T-helper 2 cell treated with Interferon-gamma antibody and Interleukin-4, amounts not matched to agents 5 μg/mL and 100 μg/mL, for 36 hours (primary cell): Measurements from ENCODE around the gene ECT2.
"Not testable (repeated sequence)": the region's sequence is repeated elsewhere in the genome, so short reads cannot be mapped to it uniquely, and the experiment has no call there.

Experiments used
- DNase-seq: peaks from one replicate; pipeline ENCODE4 v3.0.0; 2021; ENCODE audit warnings: low spot score
- H3K27ac Mint-ChIP-seq: one replicate; pipeline ENCODE4 v1.8.0; 2021; ENCODE audit warnings: mild to moderate bottlenecking, mixed read lengths
- H3K27me3 Mint-ChIP-seq: one replicate; pipeline ENCODE4 v1.8.0; 2021; ENCODE audit warnings: low read depth, mixed read lengths
- H3K36me3 Mint-ChIP-seq: one replicate; pipeline ENCODE4 v1.8.0; 2021; ENCODE audit warnings: low read depth, mixed read lengths
- H3K4me1 Mint-ChIP-seq: one replicate; pipeline ENCODE4 v1.8.0; 2021; ENCODE audit warnings: low read depth, mixed read lengths
- H3K4me3 Mint-ChIP-seq: one replicate; pipeline ENCODE4 v1.8.0; 2022; ENCODE audit warnings: mild to moderate bottlenecking, moderate library complexity, mixed read lengths
- H3K9me3 Mint-ChIP-seq: one replicate; pipeline ENCODE4 v1.8.0; 2021; ENCODE audit warnings: mixed read lengths

Gene ECT2

DNA sequence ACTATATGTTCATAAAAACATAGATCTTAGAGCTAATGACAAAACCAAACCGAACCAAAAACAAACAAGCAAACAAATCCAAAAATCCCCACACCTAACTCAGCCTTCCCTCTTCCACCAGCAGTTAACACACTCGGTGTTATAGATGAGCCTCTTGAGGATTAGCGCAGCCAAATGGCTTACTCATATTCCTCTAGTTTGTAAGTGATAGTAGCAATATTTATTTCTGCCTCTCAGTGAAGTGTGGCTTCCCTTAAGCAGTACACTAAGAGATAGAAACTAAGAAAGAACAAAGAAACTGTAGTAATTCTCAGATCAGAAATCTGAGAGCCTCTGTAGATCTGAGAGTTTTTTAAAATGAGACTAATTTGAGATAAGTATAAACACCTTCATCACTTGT, 37.2 kb upstream of the ECT2 start:
- peaks cover 11% of the 10 kb centered on the region for H3K27me3 Mint-ChIP-seq
- no peaks in the 10 kb centered on the region for H3K9me3 Mint-ChIP-seq
- no peaks in the 10 kb centered on the region for H3K36me3 Mint-ChIP-seq
- no peak overlapping the region for H3K27ac Mint-ChIP-seq
- no peak for DNase-seq
- H3K4me3 Mint-ChIP-seq, result no peak overlapping the region
- H3K4me1 Mint-ChIP-seq, result peaks cover 21% of the 10 kb centered on the region

DNA sequence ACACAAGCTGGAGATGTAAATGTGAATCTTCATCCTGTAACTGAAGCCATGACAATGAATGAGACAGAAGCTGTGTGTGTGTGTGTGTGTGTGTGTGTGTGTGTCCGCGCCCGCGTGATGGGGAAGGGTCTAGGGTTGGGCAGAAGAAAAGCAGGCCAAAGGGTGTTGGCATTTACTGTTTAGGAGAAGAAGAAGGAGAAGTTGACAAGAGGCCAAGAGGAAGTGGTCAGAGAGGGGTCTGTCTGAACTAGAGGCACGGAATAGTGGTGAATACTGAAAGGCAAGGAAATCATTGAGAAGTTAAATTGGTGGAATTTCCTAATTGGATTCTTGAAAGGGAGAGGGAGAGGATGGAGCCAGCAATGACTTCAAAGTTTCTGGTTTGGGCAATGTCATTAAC, 34.0 kb upstream of the ECT2 start:
- Mint-ChIP-seq H3K27me3 (peaks cover 11% of the 10 kb centered on the region), H3K27ac (no peak overlapping the region), H3K4me3 (no peak overlapping the region), H3K4me1 (no peaks in the 10 kb centered on the region), H3K9me3 (no peaks in the 10 kb centered on the region), H3K36me3 (no peaks in the 10 kb centered on the region)
- no peak for DNase-seq

DNA sequence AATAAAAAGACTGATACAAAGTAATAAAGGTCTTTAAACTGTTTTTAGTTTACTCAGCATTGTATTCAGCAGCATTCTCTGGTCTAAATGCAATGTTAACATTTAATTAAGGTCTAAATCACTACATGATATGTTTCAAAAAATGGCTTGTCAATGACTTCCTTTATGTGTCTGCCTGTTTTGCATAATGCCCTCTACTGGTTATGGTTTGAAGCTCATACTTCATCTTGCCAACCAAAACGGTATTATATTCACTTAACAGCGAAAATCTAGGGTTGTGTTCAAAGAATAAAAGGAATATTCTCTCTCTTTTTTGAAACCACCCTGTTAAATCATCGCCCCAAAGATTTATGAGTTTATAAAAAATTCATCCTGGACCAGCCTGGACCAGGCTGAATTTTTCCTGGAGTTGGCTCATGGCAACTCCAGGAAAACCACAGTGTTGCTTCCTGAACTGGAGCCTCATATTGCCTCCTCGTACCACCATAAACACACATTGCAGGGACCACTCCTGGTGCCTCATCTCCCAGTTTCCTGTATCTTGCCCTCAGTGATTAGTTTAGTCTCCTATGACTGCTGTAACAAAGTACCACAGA, 32.9 kb upstream of the ECT2 start:
- H3K27ac Mint-ChIP-seq, result no peak overlapping the region
- H3K27me3 Mint-ChIP-seq, result peaks cover 8% of the 10 kb centered on the region
- no peak for DNase-seq
- no peak overlapping the region for H3K4me3 Mint-ChIP-seq
- no peaks in the 10 kb centered on the region for H3K9me3 Mint-ChIP-seq
- H3K36me3 Mint-ChIP-seq, result no peaks in the 10 kb centered on the region
- no peaks in the 10 kb centered on the region for H3K4me1 Mint-ChIP-seq

DNA sequence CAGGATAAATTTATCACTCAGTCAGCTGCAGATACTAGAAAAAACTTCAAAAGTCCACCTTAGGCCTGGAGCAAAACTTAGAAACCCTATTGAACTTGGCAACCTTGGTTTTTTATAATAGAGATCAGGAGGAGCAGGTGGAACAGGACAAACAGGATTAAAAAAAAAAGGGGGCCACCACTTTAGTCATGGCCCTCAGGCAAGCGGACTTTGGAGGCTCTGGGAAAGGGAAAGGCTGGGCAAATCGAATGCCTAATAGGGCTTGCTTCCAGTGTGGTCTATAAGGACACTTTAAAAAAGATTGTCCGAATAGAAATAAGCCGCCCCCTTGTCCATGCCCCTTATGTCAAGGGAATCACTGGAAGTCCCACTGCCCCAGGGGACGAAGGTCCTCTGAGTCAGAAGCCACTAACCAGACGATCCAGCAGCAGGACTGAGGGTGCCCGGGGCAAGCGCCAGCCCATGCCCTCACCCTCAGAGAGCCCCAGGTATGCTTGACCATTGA, 27.9 kb upstream of the ECT2 start:
- not testable (repeated sequence) for H3K4me3 Mint-ChIP-seq, H3K4me1 Mint-ChIP-seq, H3K27ac Mint-ChIP-seq, DNase-seq, H3K36me3 Mint-ChIP-seq, H3K9me3 Mint-ChIP-seq
- peaks cover 10% of the 10 kb centered on the region for H3K27me3 Mint-ChIP-seq

DNA sequence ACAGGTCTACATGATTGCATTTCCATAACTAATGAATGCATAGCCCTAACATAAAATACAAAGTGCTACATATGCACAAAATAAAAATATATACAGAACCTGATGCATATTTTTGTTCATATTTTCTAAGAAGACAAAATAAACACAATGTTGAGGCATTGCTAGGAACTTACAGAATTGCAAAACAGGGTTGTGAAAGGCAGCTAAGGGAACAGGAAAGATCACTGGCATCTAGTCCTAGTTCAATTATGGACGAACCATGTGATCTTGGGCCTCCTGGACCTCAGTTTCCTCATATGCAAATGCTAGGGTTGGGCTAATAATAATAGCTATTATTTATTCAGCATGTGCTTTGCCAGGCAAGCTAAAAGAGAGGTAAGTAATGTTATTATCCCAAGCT, 24.1 kb upstream of the ECT2 start:
- no peak overlapping the region for H3K27ac Mint-ChIP-seq
- peaks cover 23% of the 10 kb centered on the region for H3K27me3 Mint-ChIP-seq
- no peak overlapping the region for H3K4me3 Mint-ChIP-seq
- no peaks in the 10 kb centered on the region for H3K4me1 Mint-ChIP-seq
- no peaks in the 10 kb centered on the region for H3K36me3 Mint-ChIP-seq
- DNase-seq, result no peak
- H3K9me3 Mint-ChIP-seq, result no peaks in the 10 kb centered on the region

DNA sequence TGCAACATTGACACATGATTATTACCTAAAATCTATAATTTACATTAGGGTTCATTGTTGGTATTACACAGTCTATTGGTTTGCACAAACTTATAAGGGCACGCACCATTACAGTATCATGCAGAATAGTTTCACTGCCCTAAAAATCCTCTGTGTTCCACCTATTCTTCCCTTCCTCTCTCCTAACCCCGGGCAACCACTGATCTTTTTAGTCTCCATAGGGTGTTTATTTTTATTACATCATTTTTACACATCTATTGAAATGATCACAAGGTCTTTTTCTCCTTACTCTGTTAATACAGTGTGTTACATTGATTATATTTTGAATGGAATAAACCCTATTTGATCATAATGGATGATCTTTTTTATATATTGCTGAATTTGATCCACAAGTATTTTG, 15.5 kb upstream of the ECT2 start:
- H3K36me3 Mint-ChIP-seq, result no peaks in the 10 kb centered on the region
- no peaks in the 10 kb centered on the region for H3K4me1 Mint-ChIP-seq
- no peak for DNase-seq
- H3K27ac Mint-ChIP-seq, result no peak overlapping the region
- H3K27me3 Mint-ChIP-seq, result peaks cover 35% of the 10 kb centered on the region
- no peak overlapping the region for H3K4me3 Mint-ChIP-seq
- H3K9me3 Mint-ChIP-seq, result no peaks in the 10 kb centered on the region

DNA sequence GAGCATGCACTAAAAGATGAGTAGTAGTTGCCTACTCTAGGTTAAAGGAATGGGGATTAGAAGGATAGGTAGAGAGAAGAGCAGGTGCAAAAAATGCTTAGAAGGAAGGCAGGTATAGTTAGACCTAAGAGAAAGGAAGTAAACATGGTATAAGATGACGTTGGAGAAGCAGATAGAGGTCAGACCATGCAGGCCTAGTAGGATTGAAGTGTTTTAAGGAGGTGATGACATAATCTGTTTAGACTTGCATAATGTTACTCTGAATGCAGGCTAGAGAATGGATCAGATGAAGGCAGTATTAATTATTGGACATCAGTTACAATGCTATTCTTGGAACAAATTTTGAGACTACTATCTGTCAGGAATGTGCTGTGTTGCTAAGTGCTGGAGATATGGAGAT, 11.1 kb upstream of the ECT2 start:
- Mint-ChIP-seq H3K27me3 (peaks cover 15% of the 10 kb centered on the region), H3K4me1 (no peaks in the 10 kb centered on the region), H3K9me3 (no peaks in the 10 kb centered on the region), H3K27ac (no peak overlapping the region), H3K36me3 (no peaks in the 10 kb centered on the region), H3K4me3 (no peak overlapping the region)
- DNase-seq, result no peak

DNA sequence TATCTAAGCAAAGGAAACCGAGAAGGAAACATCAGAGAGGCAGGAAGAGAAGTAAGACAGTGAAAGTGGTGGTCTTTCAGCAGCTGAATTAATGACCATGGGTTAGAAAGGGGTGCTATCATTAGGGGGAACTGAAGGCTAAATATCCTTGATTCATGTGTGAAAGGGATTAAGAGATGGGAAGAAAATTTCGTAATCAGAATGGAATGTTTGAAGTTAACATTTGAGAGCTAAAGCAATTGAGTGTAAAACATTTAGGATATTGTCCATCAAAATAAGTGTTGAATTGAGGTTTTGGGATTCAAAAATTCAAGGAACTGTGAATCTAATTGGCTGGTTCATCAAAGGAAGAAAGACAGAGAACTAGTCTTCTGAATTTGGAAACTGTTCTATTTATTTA, 4.1 kb upstream of the ECT2 start:
- peaks cover 10% of the 10 kb centered on the region for H3K27me3 Mint-ChIP-seq
- peaks cover 7% of the 10 kb centered on the region for H3K4me1 Mint-ChIP-seq
- H3K9me3 Mint-ChIP-seq, result no peaks in the 10 kb centered on the region
- no peak overlapping the region for H3K27ac Mint-ChIP-seq
- H3K36me3 Mint-ChIP-seq, result peaks cover 4% of the 10 kb centered on the region
- no peak overlapping the region for H3K4me3 Mint-ChIP-seq
- no peak for DNase-seq

DNA sequence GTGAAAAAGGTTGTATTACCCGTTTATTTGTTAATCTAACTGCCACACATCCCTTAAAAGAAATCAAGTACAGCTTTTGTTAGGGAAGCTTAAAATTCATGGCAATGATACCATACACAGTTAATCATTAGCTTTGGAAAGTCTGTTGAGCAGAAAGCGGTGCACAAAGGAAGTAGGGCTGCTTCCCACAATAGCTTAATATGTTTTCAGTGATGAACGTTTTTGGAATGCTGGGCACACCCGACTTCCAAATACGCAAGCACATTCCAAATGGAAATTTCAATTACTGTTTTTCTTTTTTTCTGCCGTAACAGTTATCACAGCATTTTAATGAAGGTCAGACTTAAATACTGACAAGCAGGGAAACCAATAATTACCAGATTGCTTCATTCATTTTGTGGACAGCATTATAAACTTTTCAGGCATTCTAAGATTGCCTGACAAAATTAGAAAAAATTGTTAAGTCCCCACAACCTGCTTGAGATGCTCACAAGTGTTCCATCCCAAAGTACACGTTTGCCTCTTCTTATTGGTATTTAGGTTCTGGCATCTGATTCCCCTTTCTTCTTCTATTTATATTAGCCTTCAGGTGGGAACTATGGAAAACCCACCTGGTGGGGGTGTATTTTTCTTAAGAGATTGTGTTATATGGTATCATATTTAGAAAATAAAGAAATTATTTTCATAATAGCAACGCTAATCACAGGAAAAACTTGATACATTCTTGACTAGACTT, 1.1 kb upstream of the ECT2 start:
- no peak overlapping the region for H3K27ac Mint-ChIP-seq
- H3K27me3 Mint-ChIP-seq, result peaks cover 10% of the 10 kb centered on the region
- DNase-seq, result no peak
- H3K4me1 Mint-ChIP-seq, result peaks cover 28% of the 10 kb centered on the region
- peak overlapping the region; percentile 98 for H3K4me3 Mint-ChIP-seq
- H3K36me3 Mint-ChIP-seq, result peaks cover 22% of the 10 kb centered on the region
- H3K9me3 Mint-ChIP-seq, result no peaks in the 10 kb centered on the region

DNA sequence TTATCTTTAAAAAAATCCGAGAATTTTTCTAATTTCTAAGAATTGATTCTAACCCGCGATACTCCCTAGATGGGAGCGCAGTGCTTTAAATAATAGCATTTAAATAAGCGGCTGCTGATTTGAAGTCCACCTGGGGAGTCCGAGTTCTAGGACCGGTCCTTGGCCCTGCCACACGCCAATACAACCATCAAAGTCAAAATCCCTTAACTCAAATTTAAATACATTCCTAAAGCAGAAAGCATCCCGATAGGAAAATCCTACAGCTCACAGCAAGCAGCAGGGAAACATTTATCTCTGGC, 508 bp upstream of the ECT2 start:
- Mint-ChIP-seq H3K4me1 (peaks cover 33% of the 10 kb centered on the region), H3K27me3 (peaks cover 10% of the 10 kb centered on the region), H3K4me3 (peak overlapping the region; percentile 98), H3K9me3 (no peaks in the 10 kb centered on the region), H3K36me3 (peaks cover 26% of the 10 kb centered on the region), H3K27ac (peak overlapping the region; percentile 99)
- no peak for DNase-seq

DNA sequence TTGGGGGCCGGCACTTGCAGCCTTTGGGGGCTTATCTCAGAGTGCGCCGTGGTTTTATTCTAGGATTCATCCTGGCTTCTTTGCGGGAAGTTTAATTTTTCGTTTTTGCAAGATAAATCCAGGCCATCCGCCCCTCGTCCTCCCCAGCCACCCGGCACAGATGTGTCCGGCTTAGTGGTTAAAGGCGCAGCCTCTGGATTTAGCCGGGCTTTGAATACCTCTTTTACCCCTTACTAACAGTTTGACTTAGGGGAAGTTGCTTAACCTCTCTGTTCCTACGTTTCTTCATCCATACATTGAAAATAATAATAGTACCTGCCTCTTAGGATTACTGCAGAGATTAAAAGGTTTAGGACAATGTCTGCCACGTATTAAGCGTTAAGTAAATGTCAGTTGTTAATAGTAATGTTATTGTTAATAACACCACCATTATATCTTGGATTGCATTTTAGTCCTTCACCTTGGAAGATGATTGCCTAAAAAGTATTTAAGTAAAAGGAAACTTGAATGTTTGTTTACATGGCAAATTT, 714 bp downstream of the ECT2 start:
- H3K27ac Mint-ChIP-seq, result peak overlapping the region; percentile 99
- peak overlapping the region; percentile 98 for H3K4me3 Mint-ChIP-seq
- H3K27me3 Mint-ChIP-seq, result no peaks in the 10 kb centered on the region
- no peak for DNase-seq
- H3K9me3 Mint-ChIP-seq, result no peaks in the 10 kb centered on the region
- H3K4me1 Mint-ChIP-seq, result peaks cover 39% of the 10 kb centered on the region
- peaks cover 34% of the 10 kb centered on the region for H3K36me3 Mint-ChIP-seq

DNA sequence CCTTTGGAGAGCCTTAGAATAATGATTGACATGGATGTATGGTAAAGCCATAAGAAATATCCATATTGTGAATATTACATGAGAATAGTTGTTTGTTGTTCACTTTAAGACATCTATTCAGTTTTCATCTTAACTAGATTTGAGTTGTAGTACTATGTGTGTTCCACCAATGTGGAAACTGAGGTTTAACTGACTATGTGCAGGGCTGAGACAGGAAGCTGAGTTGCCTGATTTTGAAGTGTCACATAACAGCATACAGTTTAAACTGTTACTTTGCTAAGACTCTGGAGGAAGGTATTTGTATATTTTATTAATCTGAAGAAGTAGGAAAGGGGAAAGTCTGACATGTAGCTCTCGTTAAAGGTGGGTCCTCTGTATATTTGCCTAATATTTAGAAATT, 2.1 kb downstream of the ECT2 start:
- H3K27ac Mint-ChIP-seq, result peak overlapping the region; percentile 99
- no peaks in the 10 kb centered on the region for H3K9me3 Mint-ChIP-seq

DNA sequence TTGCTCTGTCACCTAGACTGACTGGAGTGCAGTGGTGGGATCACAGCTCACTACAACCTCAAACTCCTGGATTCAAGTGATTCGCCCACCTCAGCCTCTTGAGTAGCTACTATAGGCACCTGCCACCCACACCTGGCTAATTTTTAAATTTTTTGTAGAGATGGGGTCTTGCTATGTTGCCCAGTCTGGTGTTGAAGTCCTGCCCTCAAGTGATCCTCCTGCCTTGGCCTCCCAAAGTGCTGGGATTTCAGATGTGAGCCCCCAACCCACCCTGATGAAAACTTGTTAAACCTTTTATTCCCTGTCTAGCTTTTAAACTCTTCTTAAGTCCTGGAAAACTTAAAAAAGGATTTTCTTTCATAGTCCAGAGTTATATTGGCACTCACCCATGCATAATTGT, 2.6 kb downstream of the ECT2 start:
- Mint-ChIP-seq H3K4me1 (peaks cover 45% of the 10 kb centered on the region), H3K4me3 (peak overlapping the region; percentile 98), H3K36me3 (peaks cover 49% of the 10 kb centered on the region), H3K27ac (peak overlapping the region; percentile 16), H3K27me3 (no peaks in the 10 kb centered on the region), H3K9me3 (no peaks in the 10 kb centered on the region)
- DNase-seq, result no peak

More for the DNA sequence above, 2.1 kb downstream of the ECT2 start:
- H3K36me3 Mint-ChIP-seq, result peaks cover 45% of the 10 kb centered on the region
- H3K27me3 Mint-ChIP-seq, result no peaks in the 10 kb centered on the region
- H3K4me1 Mint-ChIP-seq, result peaks cover 41% of the 10 kb centered on the region
- peak overlapping the region; percentile 98 for H3K4me3 Mint-ChIP-seq
- no peak for DNase-seq

DNA sequence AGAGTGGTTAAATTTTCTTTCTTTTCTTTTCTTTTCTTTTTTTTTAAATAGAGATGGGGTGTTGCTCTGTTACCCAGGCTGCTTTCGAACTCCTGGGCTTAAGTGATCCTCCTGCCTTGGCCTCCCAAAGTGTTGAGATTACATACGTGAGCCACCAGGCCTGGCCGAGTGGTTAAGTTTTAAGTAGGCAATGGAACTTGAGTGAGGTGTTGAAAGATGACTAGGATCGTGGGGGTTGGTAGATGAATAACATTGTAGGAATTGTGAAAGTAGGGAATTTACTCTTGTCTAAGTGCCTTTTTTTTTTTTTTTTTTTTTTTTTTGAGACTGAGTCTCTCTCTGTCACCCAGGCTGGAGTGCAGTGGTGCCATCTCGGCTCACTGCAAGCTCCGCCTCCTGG, 9.9 kb downstream of the ECT2 start:
- H3K27me3 Mint-ChIP-seq, H3K4me3 Mint-ChIP-seq, H3K9me3 Mint-ChIP-seq, DNase-seq: not testable (repeated sequence)
- Mint-ChIP-seq H3K27ac (peak overlapping the region; percentile 31), H3K36me3 (peaks cover 72% of the 10 kb centered on the region), H3K4me1 (peaks cover 14% of the 10 kb centered on the region)
